ENCODE measurements around the gene CCL4L2.
"Not testable (repeated sequence)": the region's sequence is repeated elsewhere in the genome, so short reads cannot be mapped to it uniquely, and the experiment has no call there.

- not testable (repeated sequence) for TF ChIP-seq POLR2A, CTCF (IDR thresholded peaks at IDR 0.05)
Measured at GRCh38 chr17:36186810-36187763, 23.8 kb upstream of the CCL4L2 start.

Measured in thyroid gland (tissue), 4 donors.